ENCODE data around the gene TEX19. TPM values are rescaled to one million over a fixed set of nuclear protein-coding genes. Genes with fewer than 3 reads are reported as not detected.
"Not testable (repeated sequence)": the region's sequence is repeated elsewhere in the genome, so short reads cannot be mapped to it uniquely, and the experiment has no call there.

Gene TEX19
- total RNA-seq, 2 experiments from 2014 or later: 0.10 TPM; not detected in 1

- peaks cover 10% of the 10 kb centered on the region for H3K4me1 Mint-ChIP-seq
- no peak for DNase-seq
- CTCF ChIA-PET: interaction anchor here (1.5 kb wide), 1 partner anchor 23 kb away, joined by 3 read pairs; no protein-coding TSS in a partner anchor
- H3K27me3 Mint-ChIP-seq: peaks cover 51% of the 10 kb centered on the region
- H3K36me3 Mint-ChIP-seq (ENCODE audit: low read depth): no peaks in the 10 kb centered on the region
- no peak overlapping the region for H3K4me3 Mint-ChIP-seq
- H3K27ac Mint-ChIP-seq: no peak overlapping the region
- H3K9me3 Mint-ChIP-seq: no peaks in the 10 kb centered on the region
- POLR2A ChIA-PET: no interaction called here
Observed at GRCh38 chr17:82372249-82373071, 13.4 kb downstream of the TEX19 start.

GRCh38 chr17:82373072-82373452 is 14.0 kb downstream of the TEX19 start:
- H3K36me3 Mint-ChIP-seq (ENCODE audit: low read depth); H3K4me3 Mint-ChIP-seq; DNase-seq; POLR2A ChIA-PET; H3K9me3 Mint-ChIP-seq: not testable (repeated sequence)
- H3K27me3 Mint-ChIP-seq: peaks cover 47% of the 10 kb centered on the region
- CTCF ChIA-PET: interaction anchor here (1.5 kb wide), 1 partner anchor 23 kb away, joined by 3 read pairs; no protein-coding TSS in a partner anchor
- peak overlapping the region; percentile 14 for H3K27ac Mint-ChIP-seq
- H3K4me1 Mint-ChIP-seq: peaks cover 10% of the 10 kb centered on the region

- ChIA-PET POLR2A (no interaction called here), CTCF (no interaction called here)
- Mint-ChIP-seq H3K36me3 (ENCODE audit: low read depth) (no peaks in the 10 kb centered on the region), H3K27ac (no peak overlapping the region), H3K4me3 (no peak overlapping the region), H3K4me1 (peaks cover 10% of the 10 kb centered on the region), H3K27me3 (peaks cover 47% of the 10 kb centered on the region), H3K9me3 (no peaks in the 10 kb centered on the region)
- no peak for DNase-seq
Observed at GRCh38 chr17:82373731-82374625, 14.9 kb downstream of the TEX19 start.

GRCh38 chr17:82374626-82375331 is 15.7 kb downstream of the TEX19 start:
- Mint-ChIP-seq H3K27ac (no peak overlapping the region), H3K27me3 (peaks cover 41% of the 10 kb centered on the region), H3K4me1 (peaks cover 10% of the 10 kb centered on the region), H3K9me3 (no peaks in the 10 kb centered on the region), H3K4me3 (no peak overlapping the region), H3K36me3 (ENCODE audit: low read depth) (no peaks in the 10 kb centered on the region)
- ChIA-PET POLR2A (no interaction called here), CTCF (no interaction called here)
- no peak for DNase-seq

GRCh38 chr17:82375359-82376041 is 16.5 kb downstream of the TEX19 start:
- CTCF ChIA-PET: no interaction called here
- no peak overlapping the region for H3K27ac Mint-ChIP-seq
- H3K36me3 Mint-ChIP-seq (ENCODE audit: low read depth): no peaks in the 10 kb centered on the region
- POLR2A ChIA-PET: no interaction called here
- no peak overlapping the region for H3K4me3 Mint-ChIP-seq
- DNase-seq: no peak
- peaks cover 41% of the 10 kb centered on the region for H3K27me3 Mint-ChIP-seq
- no peaks in the 10 kb centered on the region for H3K9me3 Mint-ChIP-seq
- H3K4me1 Mint-ChIP-seq: peaks cover 7% of the 10 kb centered on the region

GRCh38 chr17:82376042-82376730 is 17.1 kb downstream of the TEX19 start:
- POLR2A ChIA-PET: no interaction called here
- Mint-ChIP-seq H3K4me1 (peaks cover 2% of the 10 kb centered on the region), H3K27ac (no peak overlapping the region), H3K9me3 (no peaks in the 10 kb centered on the region), H3K27me3 (peaks cover 40% of the 10 kb centered on the region), H3K4me3 (no peak overlapping the region), H3K36me3 (ENCODE audit: low read depth) (no peaks in the 10 kb centered on the region)
- no peak for DNase-seq
- CTCF ChIA-PET: no interaction called here

- DNase-seq; H3K4me3 Mint-ChIP-seq; H3K36me3 Mint-ChIP-seq (ENCODE audit: low read depth); H3K9me3 Mint-ChIP-seq; H3K4me1 Mint-ChIP-seq; H3K27ac Mint-ChIP-seq; POLR2A ChIA-PET; CTCF ChIA-PET: not testable (repeated sequence)
- peaks cover 44% of the 10 kb centered on the region for H3K27me3 Mint-ChIP-seq
Observed at GRCh38 chr17:82377294-82377693, 18.2 kb downstream of the TEX19 start.

GRCh38 chr17:82377924-82378740 is 19.1 kb downstream of the TEX19 start:
- no peaks in the 10 kb centered on the region for H3K9me3 Mint-ChIP-seq
- peaks cover 36% of the 10 kb centered on the region for H3K27me3 Mint-ChIP-seq
- DNase-seq: no peak
- H3K4me3 Mint-ChIP-seq: no peak overlapping the region
- no peaks in the 10 kb centered on the region for H3K36me3 Mint-ChIP-seq (ENCODE audit: low read depth)
- ChIA-PET CTCF (no interaction called here), POLR2A (no interaction called here)
- no peak overlapping the region for H3K27ac Mint-ChIP-seq
- no peaks in the 10 kb centered on the region for H3K4me1 Mint-ChIP-seq

- ChIA-PET CTCF (no interaction called here), POLR2A (no interaction called here)
- Mint-ChIP-seq H3K4me1 (no peaks in the 10 kb centered on the region), H3K27ac (no peak overlapping the region), H3K9me3 (no peaks in the 10 kb centered on the region), H3K27me3 (peaks cover 31% of the 10 kb centered on the region), H3K4me3 (no peak overlapping the region), H3K36me3 (ENCODE audit: low read depth) (no peaks in the 10 kb centered on the region)
- DNase-seq: no peak
Observed at GRCh38 chr17:82378741-82379021, 19.6 kb downstream of the TEX19 start.

GRCh38 chr17:82380860-82381702 is 22.0 kb downstream of the TEX19 start:
- ChIA-PET POLR2A (no interaction called here), CTCF (no interaction called here)
- Mint-ChIP-seq H3K27me3 (peaks cover 24% of the 10 kb centered on the region), H3K36me3 (ENCODE audit: low read depth) (no peaks in the 10 kb centered on the region), H3K9me3 (no peaks in the 10 kb centered on the region), H3K27ac (no peak overlapping the region), H3K4me1 (no peaks in the 10 kb centered on the region), H3K4me3 (no peak overlapping the region)
- no peak for DNase-seq

- H3K4me3 Mint-ChIP-seq; H3K27ac Mint-ChIP-seq; H3K36me3 Mint-ChIP-seq (ENCODE audit: low read depth); H3K4me1 Mint-ChIP-seq; POLR2A ChIA-PET; DNase-seq; H3K9me3 Mint-ChIP-seq: not testable (repeated sequence)
- CTCF ChIA-PET: interaction anchor here (0.8 kb wide), 1 partner anchor 11 kb away, joined by 3 read pairs; no protein-coding TSS in a partner anchor
- peaks cover 21% of the 10 kb centered on the region for H3K27me3 Mint-ChIP-seq
Observed at GRCh38 chr17:82381703-82382009, 22.6 kb downstream of the TEX19 start.
